ENCODE measurements around the gene MAP4.
A peak's percentile ranks its signal among the peaks of the same experiment; 100 is the strongest.

The MAP4 gene

GRCh38 chr3:47825590-47825989 is 190.6 kb downstream of the MAP4 start:
- DNase-seq: no peak

- peak; percentile 98 for DNase-seq
Observed at GRCh38 chr3:47824541-47825473, 191.4 kb downstream of the MAP4 start.

- DNase-seq: no peak
Observed at GRCh38 chr3:47817609-47818008, 198.6 kb downstream of the MAP4 start.

GRCh38 chr3:47813551-47814177 is 202.6 kb downstream of the MAP4 start:
- DNase-seq: no peak

GRCh38 chr3:47804577-47804976 is 211.6 kb downstream of the MAP4 start:
- no peak for DNase-seq

- DNase-seq: no peak
Observed at GRCh38 chr3:47803480-47804025, 212.7 kb downstream of the MAP4 start.

- DNase-seq: peak; percentile 87
Observed at GRCh38 chr3:47802734-47803479, 213.3 kb downstream of the MAP4 start, which contains the start of gene DHX30. DHX30 (plus strand) TSS chr3:47803138; CDS start chr3:47810684, 7,546 bp downstream.
